GM10248 (cell line): ENCODE results near the gene RAB14.

Experiments used
- CTCF ChIA-PET: fragments of 300-600 bp; sonication (Branson Sonifier 250); formaldehyde crosslinking; extraction: SDS; loops from one replicate; lab custom pipeline; 2021; ENCODE audit warnings: antibody characterized with exemption; lab: Yijun Ruan, JAX
- POLR2A ChIA-PET: fragments of 350-650 bp; sonication (Branson Sonifier 250); formaldehyde crosslinking; extraction: SDS; loops from one replicate; lab custom pipeline; 2020; ENCODE audit warnings: antibody characterized with exemption; lab: Yijun Ruan, JAX
- DNase-seq: peaks from one replicate; pipeline ENCODE4 v3.0.0; 2012; ENCODE audit errors: extremely low spot score
- CTCF ChIP-seq: IDR thresholded peaks from 2 replicates; pipeline ENCODE4 v1.5.1; 2012; ENCODE audit warnings: mild to moderate bottlenecking, low read depth; ENCODE audit errors: extremely low read depth, missing control alignments, control extremely low read depth

The RAB14 gene

GRCh38 chr9:121160025-121160424 is 41.6 kb downstream of the RAB14 start:
- no peak for TF ChIP-seq CTCF
- DNase-seq: no peak
- POLR2A ChIA-PET: no interaction called here
- CTCF ChIA-PET: interaction anchor here (1.1 to 5.3 kb wide), 4 partner anchors 10 to 37 kb away, joined by 3 to 23 read pairs (median 4); no protein-coding TSS in a partner anchor

- ChIA-PET CTCF (interaction anchor here (0.5 to 5.3 kb wide), 4 partner anchors 8 to 33 kb away, joined by 3 to 23 read pairs (median 6); no protein-coding TSS in a partner anchor), POLR2A (no interaction called here)
Observed at GRCh38 chr9:121157939-121158338, 43.7 kb downstream of the RAB14 start.

GRCh38 chr9:121156263-121156731 is 45.4 kb downstream of the RAB14 start:
- POLR2A ChIA-PET: no interaction called here

More at GRCh38 chr9:121157939-121158338, 43.7 kb downstream of the RAB14 start:
- DNase-seq: no peak
- TF ChIP-seq CTCF: no peak

DNA sequence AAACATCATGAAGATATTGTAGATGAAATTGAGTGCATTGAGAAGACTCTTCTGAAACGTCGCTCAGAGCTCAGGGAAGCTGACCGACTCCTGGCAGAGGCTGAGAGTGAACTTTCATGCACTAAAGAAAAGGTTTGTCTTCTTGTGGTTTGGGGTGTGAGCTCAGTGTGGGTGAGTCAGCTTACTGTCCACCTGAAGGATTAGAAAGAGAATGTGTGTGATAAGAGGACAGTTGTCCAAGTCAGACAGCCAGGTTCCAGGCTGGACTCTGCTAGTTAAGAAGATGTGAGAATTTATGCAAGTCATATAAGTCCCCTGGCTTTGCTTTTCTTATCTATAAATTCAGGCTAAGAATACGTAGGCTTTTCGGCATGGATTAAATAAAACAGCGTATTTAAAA is 46.9 kb downstream of the RAB14 start:
- ChIA-PET CTCF (interaction anchor here (1.0 to 1.8 kb wide), 5 partner anchors 9 to 399 kb away, joined by 3 to 4 read pairs (median 3); no protein-coding TSS in a partner anchor), POLR2A (no interaction called here)
- TF ChIP-seq CTCF: no peak
- peak; percentile 14 for DNase-seq

More at GRCh38 chr9:121156263-121156731, 45.4 kb downstream of the RAB14 start:
- DNase-seq: peak; percentile 70
- no peak for TF ChIP-seq CTCF
- CTCF ChIA-PET: interaction anchor here (1.4 to 3.0 kb wide), 4 partner anchors 9 to 83 kb away, joined by 3 to 9 read pairs (median 4); no protein-coding TSS in a partner anchor

GRCh38 chr9:121153642-121154041 is 48.0 kb downstream of the RAB14 start:
- ChIA-PET CTCF (interaction anchor here (1.4 kb wide), 1 partner anchor 8 kb away, joined by 5 read pairs; no protein-coding TSS in a partner anchor), POLR2A (no interaction called here)
- DNase-seq: no peak
- TF ChIP-seq CTCF: no peak

- no peak for DNase-seq
- TF ChIP-seq CTCF: no peak
- POLR2A ChIA-PET: no interaction called here
- CTCF ChIA-PET: no interaction called here
Observed at GRCh38 chr9:121150188-121150587, 51.5 kb downstream of the RAB14 start.
